Natural killer cell (primary cell): Measurements from ENCODE around the gene ACTL9. TPM values are rescaled to one million over a fixed set of nuclear protein-coding genes. Genes with fewer than 3 reads are reported as not detected.
A peak's percentile ranks its signal among the peaks of the same experiment; 100 is the strongest.

Source experiments
- ATAC-seq, 3 donors: fragments of 150-1000 bp in 2 of 3; fragments of 200-7000 bp in 1 of 3; cut with Tn5 transposase; 1 replicate in 1 of 3; 2 replicates in 2 of 3; pipeline ENCODE4 v1.10.0; 2021; ENCODE audit warnings: mild to moderate bottlenecking in 2 of 3, moderate library complexity in 2 of 3
- DNase-seq, 2 donors: peaks; one replicate each; pipeline versions ENCODE4 v3.0.0 to v3.0.0-alpha.2; 2013 to 2021; ENCODE audit warnings: mixed read lengths in 1 of 2
- H3K27ac ChIP-seq: one replicate; pipeline ENCODE4 v1.5.1; 2013; ENCODE audit warnings: mild to moderate bottlenecking, low read length
- H3K27me3 ChIP-seq: one replicate; pipeline ENCODE4 v1.6.1; 2013; ENCODE audit warnings: low read length; ENCODE audit not compliant: control insufficient read depth, insufficient read depth
- H3K36me3 ChIP-seq: one replicate; pipeline ENCODE4 v1.6.1; 2013; ENCODE audit warnings: low read length; ENCODE audit not compliant: control insufficient read depth, insufficient read depth
- H3K4me1 ChIP-seq: one replicate; pipeline ENCODE4 v1.6.1; 2013; ENCODE audit warnings: low read length; ENCODE audit not compliant: control insufficient read depth, insufficient read depth
- H3K4me3 ChIP-seq: one replicate; pipeline ENCODE4 v1.5.1; 2013; ENCODE audit warnings: low read length
- H3K9me3 ChIP-seq: one replicate; pipeline ENCODE4 v1.6.1; 2013; ENCODE audit warnings: low read length; ENCODE audit not compliant: control insufficient read depth, insufficient read depth
- H3K27ac Mint-ChIP-seq, 2 donors: one replicate each; pipeline ENCODE4 v1.8.0; 2022; ENCODE audit warnings: mild to moderate bottlenecking in 2 of 2, mixed read lengths in 2 of 2, moderate library complexity in 1 of 2
- H3K27me3 Mint-ChIP-seq, 2 donors: one replicate each; pipeline ENCODE4 v1.8.0; 2022; ENCODE audit warnings: low read depth in 2 of 2, mixed read lengths in 2 of 2
- H3K36me3 Mint-ChIP-seq: one replicate; pipeline ENCODE4 v1.8.0; 2022; ENCODE audit warnings: mixed read lengths
- H3K4me1 Mint-ChIP-seq, 2 donors: one replicate each; pipeline ENCODE4 v1.8.0; 2022; ENCODE audit warnings: mixed read lengths in 2 of 2
- H3K4me3 Mint-ChIP-seq: one replicate; pipeline ENCODE4 v1.8.0; 2022; ENCODE audit warnings: mild to moderate bottlenecking, moderate library complexity, mixed read lengths
- H3K9me3 Mint-ChIP-seq, 2 donors: one replicate each; pipeline ENCODE4 v1.8.0; 2022; ENCODE audit warnings: mixed read lengths in 2 of 2
- WGBS: methylation state at CpG from one replicate; pipeline ENCODE4 v1.1.7; 2013; ENCODE audit warnings: missing lambda C conversion rate; ENCODE audit not compliant: insufficient coverage; 5-methylcytosine and 5-hydroxymethylcytosine counted together
- intact Hi-C: fragments of 100-400 bp; cut with micrococcal nuclease; formaldehyde crosslinking; loops from one replicate; pipeline ENCODE4 v1.14.2; 2022
- total RNA-seq, 4 donors: library from RNA; stranded (reverse); fragments of 120-200 nt in 1 of 4; gene quantifications; one replicate each; pipeline versions ENCODE4 v1.2.3 to v1.2.4, GENCODE V29; 2013 to 2022
- TF ChIP-seq, protein P1 (sequence below): fragments of 200-600 bp; IDR thresholded peaks from one replicate; pipeline ENCODE4 v1.8.0; 2022; ENCODE audit warnings: antibody characterized with exemption

The ACTL9 gene
- total RNA-seq, 3 donors from 2014 or later (not counting 1 experiment from before 2014, with no cell fraction given) = not detected

DNA sequence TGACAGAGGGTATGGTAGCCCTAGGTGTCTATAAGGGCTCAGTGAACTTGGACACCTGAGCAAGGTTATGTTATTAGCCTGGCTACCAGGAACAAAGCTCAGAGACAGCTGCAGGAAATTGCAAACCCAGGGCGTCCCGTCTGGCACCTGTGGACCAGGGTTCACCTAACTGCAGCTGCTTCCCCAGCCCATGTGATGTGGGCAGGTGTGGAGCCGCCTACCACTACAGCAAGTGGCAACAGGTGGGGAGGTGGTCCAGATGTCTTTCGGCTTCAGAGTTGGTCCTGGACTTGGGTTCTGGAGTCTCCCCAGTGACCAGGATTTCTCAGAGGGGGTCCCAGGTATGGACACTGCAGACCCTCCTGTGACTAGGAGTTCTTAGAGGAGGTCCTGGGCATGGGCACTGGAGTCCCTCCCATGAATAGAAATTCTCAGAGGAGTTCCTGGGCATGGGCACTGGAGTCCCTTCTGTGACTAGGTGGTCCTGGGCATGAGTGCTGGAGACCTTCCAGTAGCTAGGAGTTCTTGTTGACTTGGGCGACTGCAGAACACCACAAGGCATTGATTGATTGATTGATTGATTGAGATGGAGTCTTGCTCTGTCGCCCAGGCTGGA lies 25.2 kb downstream of the ACTL9 start:
- Mint-ChIP-seq H3K27me3 (peaks cover 0 to 8% of the 10 kb centered on the region in 2 donors), H3K4me1 (peaks cover 27 to 54% of the 10 kb centered on the region in 2 donors), H3K4me3 (peak overlapping the region; percentile 49), H3K9me3 (peaks cover 8 to 11% of the 10 kb centered on the region in 2 donors), H3K27ac (no peak overlapping the region), H3K36me3 (no peaks in the 10 kb centered on the region)
- peaks cover 53% of the 10 kb centered on the region for H3K4me1 ChIP-seq
- TF ChIP-seq, protein P1, sequence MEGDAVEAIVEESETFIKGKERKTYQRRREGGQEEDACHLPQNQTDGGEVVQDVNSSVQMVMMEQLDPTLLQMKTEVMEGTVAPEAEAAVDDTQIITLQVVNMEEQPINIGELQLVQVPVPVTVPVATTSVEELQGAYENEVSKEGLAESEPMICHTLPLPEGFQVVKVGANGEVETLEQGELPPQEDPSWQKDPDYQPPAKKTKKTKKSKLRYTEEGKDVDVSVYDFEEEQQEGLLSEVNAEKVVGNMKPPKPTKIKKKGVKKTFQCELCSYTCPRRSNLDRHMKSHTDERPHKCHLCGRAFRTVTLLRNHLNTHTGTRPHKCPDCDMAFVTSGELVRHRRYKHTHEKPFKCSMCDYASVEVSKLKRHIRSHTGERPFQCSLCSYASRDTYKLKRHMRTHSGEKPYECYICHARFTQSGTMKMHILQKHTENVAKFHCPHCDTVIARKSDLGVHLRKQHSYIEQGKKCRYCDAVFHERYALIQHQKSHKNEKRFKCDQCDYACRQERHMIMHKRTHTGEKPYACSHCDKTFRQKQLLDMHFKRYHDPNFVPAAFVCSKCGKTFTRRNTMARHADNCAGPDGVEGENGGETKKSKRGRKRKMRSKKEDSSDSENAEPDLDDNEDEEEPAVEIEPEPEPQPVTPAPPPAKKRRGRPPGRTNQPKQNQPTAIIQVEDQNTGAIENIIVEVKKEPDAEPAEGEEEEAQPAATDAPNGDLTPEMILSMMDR = no peak
- no peaks in the 10 kb centered on the region for H3K27me3 ChIP-seq
- DNase-seq = no peak
- H3K27ac ChIP-seq = no peak overlapping the region
- no peaks in the 10 kb centered on the region for H3K36me3 ChIP-seq
- no peak for ATAC-seq
- 62% methylated on average over 6 of the region's 6 CpGs for WGBS
- no peaks in the 10 kb centered on the region for H3K9me3 ChIP-seq
- intact Hi-C loops = no loop called here
- H3K4me3 ChIP-seq = no peak overlapping the region

DNA sequence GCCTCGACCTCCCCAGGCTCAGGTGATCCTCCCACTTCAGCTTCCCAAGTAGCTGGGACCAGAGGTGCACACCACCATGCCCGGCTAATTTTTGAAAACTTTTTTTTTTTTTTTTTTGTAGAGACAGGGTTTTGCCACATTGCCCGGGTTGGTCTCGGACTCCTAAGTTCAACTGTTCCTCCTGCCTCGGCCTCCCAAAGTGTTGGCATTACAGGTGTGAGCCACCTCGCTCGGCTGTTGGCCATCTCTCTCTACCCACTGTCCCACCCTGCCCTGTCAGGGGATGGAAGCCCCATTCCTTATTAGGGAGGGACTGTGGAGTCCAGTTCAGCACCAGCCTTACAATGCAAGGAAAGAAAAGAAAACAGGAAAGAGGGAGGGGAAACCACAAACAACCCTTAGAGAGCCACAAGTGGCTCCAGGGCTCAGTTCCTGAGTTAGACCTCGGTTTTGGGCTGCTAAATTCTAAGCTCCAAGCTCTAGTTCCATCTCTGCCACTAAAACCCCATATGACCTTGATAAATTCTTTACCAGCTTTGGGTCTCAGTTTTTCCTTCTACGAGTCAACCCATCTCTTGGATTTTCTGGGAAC lies 31.7 kb downstream of the ACTL9 start:
- whole genome bisulfite sequencing = 24% methylated on average over 7 of the region's 9 CpGs

DNA sequence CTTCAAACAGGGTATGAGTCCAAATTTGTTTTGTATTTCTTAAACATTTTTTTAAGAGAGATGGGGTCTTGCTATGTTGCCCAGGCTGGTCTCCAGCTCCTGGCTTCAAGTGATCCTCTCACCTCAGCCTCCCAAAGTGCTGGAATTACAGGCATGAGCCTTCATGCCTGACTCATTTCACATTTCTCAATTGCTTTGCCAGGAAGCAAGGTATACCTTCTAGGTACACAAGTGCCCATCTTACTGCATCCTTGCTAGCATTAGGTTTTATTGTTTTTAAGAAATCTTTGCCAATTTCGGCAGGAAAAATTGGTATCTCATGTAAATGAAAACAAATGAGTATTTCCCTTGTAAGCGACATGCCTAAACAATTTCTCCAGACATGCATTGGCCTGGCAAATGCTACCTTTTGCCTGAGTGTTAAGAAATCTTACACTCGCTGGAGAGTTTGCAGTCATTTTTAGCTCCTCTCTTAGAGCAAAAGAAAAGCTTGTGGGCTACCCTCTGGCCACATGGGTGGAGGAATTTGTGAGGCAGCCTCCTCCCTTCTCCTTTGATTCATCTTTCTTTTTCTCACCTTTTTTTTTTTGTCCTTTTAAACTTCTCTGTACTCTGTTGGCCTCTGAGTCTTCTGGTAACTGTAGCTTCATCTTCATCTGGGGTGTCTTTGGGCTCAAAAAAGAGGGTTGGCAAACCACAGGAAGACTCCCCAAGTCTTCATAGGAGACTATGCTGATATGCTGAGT lies 33.0 kb downstream of the ACTL9 start:
- DNase-seq (peak in 1 of 2 donors; percentile 27), ATAC-seq (peak in 2 of 3 donors; percentile 14 to 35)
- H3K27ac ChIP-seq = peak overlapping the region; percentile 41
- H3K36me3 Mint-ChIP-seq = no peaks in the 10 kb centered on the region
- intact Hi-C loops = no loop called here
- no peaks in the 10 kb centered on the region for H3K9me3 Mint-ChIP-seq
- peak overlapping the region; percentile 81 to 86 for H3K27ac Mint-ChIP-seq
- TF ChIP-seq, protein P1 = no peak
- peaks cover 60 to 84% of the 10 kb centered on the region in 2 donors for H3K4me1 Mint-ChIP-seq
- no peaks in the 10 kb centered on the region for H3K27me3 Mint-ChIP-seq
- no peaks in the 10 kb centered on the region for H3K36me3 ChIP-seq
- peak overlapping the region; percentile 74 for H3K4me3 Mint-ChIP-seq
- no peaks in the 10 kb centered on the region for H3K27me3 ChIP-seq
- H3K4me3 ChIP-seq = no peak overlapping the region
- no peaks in the 10 kb centered on the region for H3K9me3 ChIP-seq
- WGBS = 38% methylated on average over 3 of the region's 3 CpGs
- H3K4me1 ChIP-seq = peaks cover 88% of the 10 kb centered on the region

More for the DNA sequence above, 31.7 kb downstream of the ACTL9 start:
- DNase-seq (no peak), ATAC-seq (no peak)
- H3K4me1 Mint-ChIP-seq = peaks cover 70 to 89% of the 10 kb centered on the region in 2 donors
- intact Hi-C loops = no loop called here
- H3K9me3 Mint-ChIP-seq = no peaks in the 10 kb centered on the region
- Histone ChIP-seq H3K27me3 (no peaks in the 10 kb centered on the region), H3K27ac (peak overlapping the region; percentile 41), H3K36me3 (no peaks in the 10 kb centered on the region), H3K4me3 (no peak overlapping the region), H3K9me3 (no peaks in the 10 kb centered on the region), H3K4me1 (peaks cover 98% of the 10 kb centered on the region)
- H3K4me3 Mint-ChIP-seq = peak overlapping the region; percentile 74
- H3K27me3 Mint-ChIP-seq = no peaks in the 10 kb centered on the region
- peak overlapping the region; percentile 81 to 86 for H3K27ac Mint-ChIP-seq
- TF ChIP-seq, protein P1 = no peak
- H3K36me3 Mint-ChIP-seq = no peaks in the 10 kb centered on the region
